HG03575 (cell line): ENCODE data around the gene MAPRE3.
"Not testable (repeated sequence)": the region's sequence is repeated elsewhere in the genome, so short reads cannot be mapped to it uniquely, and the experiment has no call there.

ENCODE experiments used
- ATAC-seq: cut with Tn5 transposase; IDR thresholded peaks from one replicate; pipeline ENCODE4 v1.9.1; 2021; ENCODE audit not compliant: unreplicated experiment, insufficient number of reproducible peaks, low FRiP score; ENCODE audit errors: extremely low read depth

The MAPRE3 gene

DNA sequence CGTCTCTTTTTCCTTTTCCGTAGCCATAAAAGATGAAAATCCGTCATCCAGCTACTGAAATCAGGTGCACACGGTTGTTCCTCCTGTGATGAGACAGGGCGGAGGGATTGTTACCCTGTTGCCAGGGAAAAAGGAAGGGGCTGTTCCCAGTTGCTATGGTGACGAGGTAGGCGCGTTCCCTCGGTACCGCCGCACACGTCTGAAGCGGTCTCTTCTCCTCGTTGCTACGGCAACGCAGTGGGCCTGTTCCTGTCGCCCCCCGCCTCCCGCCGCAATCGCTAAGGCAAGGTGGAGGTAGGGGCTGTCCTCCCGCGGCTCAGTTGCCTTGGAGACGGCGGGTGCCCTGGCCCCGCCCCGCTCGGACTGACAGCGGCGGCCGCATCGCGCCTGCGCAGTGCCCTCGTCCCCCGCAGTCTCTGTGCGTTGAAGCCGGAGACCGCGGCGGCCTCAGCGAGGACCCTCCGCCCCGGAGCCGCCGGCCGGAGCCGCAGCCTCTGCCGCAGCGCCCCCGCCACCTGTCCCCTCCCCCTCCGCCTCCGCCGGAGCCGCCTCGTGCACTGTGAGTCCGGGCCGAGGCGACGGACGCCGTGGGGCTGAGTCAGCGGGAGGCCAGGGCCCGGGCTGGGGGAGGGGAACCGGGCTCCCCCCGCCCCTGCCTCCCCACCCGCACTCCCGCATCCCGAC is at the start of gene MAPRE3:
TSS of gene MAPRE3 (plus strand) at position 394 of the 684 bp plus-strand sequence. CDS start 51,582 bp downstream, outside the sequence.
- ATAC-seq, result no peak

DNA sequence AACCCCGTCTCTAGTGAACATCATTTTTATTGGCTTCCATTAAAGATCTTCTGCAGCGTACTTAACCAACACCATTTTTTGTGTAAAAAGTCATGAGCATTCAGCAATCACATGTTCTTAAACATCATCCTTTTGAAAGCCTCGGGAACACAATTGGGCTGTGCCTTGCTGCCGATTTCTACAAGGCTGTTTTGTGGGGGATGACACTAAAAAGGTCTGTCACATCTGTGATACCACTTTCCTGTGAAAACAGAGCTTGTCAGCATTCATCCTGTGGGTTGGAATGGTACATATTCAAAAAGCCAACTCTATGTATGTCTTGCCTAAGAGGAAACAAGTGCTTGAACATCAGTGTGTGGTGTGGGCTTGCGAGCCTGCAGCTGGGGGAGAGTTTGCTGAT is 49.1 kb upstream of the MAPRE3 start:
- no peak for ATAC-seq

DNA sequence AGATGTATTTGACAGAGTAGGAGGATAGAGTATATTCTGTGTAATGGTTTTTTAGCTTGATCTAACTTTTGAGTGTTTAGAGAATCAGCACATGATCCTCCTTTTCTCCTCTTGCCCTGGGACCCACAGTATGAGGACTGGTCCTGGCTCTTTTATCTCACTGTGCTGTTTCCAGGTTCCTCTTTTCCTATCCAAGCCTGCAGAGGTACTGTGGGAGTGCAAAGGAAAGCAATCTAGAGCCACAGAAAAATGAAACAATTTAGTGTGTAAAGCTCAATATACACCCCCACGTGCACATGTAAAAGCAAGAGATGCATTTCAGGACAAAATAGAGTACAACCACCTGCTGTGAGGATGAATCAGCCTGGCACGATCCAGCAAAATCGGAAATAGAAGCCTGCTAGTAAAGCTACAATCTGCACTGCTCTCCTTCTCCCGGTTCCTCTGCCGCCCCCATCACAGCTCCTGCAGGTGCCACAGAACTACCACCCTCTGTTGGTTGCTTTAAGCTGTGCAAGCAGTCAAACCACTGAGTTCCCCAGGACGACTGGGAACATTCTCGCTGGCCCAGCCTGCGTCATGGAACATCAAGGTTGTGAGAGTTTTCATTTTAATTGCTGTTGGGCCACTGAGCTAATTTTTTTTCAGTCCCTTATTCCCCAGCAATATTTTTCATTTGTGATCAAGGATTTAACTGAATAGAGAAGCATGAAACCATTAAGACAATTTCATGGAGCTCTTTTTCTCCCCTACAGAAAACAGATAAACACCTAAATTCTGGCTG is 47.8 kb upstream of the MAPRE3 start:
- no peak for ATAC-seq

DNA sequence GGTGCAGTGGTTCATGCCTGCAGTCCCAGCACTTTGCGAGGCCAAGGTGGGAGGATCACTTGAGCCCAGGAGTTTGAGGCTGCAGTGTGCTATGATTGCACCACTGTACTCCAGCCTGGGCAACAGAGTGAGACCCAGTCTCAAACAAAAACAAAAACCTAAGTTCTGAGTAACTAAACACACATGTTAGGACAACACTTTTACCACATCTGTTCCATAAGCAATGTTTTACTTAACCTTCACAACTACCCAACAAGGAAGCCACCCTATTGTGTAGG is 47.3 kb upstream of the MAPRE3 start:
- ATAC-seq, result not testable (repeated sequence)

DNA sequence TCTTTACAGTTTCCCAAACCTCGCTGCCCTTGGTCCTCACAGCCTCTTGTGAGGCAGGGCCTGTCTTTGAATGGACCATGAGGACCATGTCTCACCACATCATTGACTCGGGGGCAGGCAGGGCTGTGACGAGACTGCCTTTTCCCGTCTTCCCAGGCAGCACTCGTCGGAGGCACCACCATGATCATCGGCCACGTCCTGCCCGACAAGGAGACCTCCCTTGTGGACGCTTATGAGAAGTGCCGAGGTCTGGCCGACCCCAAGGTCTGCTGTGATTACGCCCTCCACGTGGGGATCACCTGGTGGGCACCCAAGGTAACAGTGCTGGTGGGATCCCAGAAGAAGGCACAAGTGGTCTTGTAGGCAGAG is 45.7 kb upstream of the MAPRE3 start:
- ATAC-seq, result no peak

DNA sequence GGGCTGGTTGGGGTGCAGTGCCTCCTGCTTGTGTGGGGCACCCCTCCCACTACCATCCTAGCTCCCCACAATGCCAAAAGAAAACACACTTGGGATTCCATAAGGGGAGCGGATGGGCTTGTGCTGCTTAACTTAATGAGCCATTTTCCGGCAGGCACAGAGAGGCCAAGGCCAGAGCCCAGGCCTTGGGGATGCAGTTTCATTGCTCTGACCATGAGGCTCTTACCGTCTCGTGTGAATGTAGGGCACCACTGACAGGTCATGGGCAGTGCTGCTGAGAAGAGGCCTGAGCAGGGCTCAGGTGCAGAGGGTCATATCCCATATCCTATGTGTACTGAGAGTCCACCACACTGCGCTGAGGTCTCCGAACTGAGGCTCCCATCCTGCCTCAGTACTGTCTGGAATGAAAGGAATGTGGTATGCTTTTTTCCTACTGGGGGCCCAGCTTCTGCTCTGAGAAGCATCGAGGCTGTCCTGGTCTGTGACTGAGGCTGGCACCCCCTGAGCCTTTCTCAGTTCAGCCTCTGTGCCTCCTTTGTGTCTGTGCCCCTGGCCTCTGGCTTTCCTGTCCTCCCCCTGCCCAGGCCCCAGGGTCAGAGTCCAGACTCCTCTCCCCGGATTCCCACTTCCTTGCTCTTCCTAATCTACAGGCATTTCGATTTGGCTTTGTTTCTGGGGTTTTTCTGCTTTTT is 45.2 kb upstream of the MAPRE3 start:
- no peak for ATAC-seq

DNA sequence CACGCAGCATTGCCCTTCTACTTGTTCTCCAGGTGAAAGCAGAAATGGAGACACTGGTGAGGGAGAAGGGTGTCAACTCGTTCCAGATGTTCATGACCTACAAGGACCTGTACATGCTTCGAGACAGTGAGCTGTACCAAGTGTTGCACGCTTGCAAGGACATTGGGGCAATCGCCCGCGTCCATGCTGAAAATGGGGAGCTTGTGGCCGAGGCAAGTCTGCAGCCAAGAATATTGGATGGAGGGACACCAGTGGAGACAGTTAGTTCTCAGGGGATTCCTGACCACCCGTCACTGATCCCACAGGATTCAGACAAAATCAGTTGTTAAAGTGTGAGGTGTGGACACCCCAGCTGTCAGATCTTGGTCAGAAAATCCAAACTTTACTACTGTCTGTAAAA is 43.2 kb upstream of the MAPRE3 start:
- ATAC-seq, result no peak

DNA sequence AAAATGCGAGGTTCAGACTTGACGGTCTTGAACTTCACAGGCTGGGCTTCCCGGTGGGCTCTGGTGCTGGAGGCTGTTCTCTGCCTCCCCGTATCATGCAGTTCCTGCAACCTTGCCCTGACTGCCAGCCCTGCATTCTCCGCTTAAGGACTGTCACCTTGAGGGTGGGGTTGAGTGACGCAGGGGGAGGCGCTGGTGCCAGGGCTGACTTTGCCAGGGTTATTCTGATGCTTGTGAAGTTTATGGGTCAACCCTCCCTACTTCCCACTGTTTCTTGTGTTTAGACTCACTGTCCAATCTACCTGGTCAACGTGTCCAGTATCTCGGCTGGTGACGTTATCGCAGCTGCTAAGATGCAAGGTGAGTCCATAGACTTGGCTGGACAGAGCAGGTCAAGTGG is 37.5 kb upstream of the MAPRE3 start:
- no peak for ATAC-seq

DNA sequence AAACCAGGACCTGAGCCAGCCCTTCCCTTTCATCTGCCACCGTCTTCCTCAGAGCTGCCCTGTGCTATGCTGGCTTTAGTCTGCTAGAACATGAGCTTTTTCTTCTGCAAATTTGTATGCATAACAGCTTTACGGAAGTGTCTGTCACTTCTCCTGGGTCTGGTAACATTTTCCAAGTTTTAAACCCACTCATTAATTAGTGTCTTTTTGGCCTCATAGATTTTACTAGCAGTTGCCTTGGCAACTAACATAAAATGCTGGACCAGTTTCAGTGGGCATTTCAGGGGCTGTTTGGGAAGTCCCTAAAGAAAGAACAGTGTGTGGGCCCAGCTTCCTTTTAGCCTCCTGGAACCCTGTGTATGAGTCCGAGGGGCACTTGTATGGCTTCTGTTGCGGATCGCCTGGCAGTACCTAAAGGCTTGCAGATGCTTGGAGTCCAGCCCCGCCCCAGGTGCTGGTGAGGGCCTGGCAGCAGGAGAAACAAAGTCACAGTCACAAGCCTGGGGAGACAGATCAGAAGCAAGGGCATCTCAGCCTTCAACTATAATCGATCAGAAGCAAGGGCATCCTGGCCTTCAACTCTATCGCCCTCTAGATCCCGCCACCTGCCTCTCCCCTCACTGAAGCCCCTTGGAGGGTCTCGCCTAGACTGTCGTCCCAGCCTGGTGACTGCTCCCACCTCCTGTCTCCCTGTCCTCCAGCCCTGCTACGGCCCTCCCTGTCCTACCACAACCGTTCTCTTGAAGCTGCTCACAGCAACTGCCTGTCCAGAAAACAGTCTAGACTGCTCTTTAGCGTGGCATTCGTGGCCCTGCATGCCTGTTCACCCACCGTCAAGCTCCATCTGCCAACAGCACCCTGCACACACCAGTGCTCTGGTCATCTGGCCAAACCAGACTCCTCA is 36.8 kb upstream of the MAPRE3 start:
- no peak for ATAC-seq

DNA sequence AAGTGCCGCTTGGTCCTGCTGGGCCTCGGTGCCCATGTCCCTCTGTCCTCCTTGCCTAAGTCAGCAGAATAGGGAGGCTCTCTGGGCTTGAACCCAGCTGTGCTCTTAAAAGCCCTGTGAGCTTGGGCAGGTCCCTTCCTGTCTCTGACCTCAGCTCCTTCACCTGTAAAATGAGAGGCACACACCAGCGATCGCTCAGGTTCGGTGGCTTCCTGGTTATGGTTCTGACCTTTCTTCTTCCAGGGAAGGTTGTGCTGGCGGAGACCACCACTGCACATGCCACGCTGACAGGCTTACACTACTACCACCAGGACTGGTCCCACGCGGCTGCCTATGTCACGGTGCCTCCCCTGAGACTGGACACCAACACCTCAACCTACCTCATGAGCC is 36.1 kb upstream of the MAPRE3 start:
- no peak for ATAC-seq

DNA sequence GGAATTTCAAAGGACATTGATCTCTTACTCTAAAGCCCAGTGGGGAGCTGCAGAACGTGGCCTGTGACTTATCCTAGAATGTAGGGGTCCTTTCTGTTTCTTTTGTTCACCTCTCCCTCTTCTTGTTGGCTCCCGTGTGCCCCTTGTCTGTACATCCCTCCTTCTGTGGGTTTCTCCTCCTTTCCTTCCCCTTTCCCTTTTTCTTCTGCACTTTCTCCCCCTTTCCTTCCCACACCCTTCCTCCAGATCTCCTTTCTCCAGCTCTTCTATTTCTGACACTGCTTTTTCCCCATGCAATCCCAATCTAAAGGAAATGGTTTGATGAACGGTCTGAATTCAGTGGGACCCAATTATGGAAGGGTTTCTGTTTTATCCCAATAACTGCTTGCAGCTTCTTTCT is 35.5 kb upstream of the MAPRE3 start:
- ATAC-seq, result no peak

DNA sequence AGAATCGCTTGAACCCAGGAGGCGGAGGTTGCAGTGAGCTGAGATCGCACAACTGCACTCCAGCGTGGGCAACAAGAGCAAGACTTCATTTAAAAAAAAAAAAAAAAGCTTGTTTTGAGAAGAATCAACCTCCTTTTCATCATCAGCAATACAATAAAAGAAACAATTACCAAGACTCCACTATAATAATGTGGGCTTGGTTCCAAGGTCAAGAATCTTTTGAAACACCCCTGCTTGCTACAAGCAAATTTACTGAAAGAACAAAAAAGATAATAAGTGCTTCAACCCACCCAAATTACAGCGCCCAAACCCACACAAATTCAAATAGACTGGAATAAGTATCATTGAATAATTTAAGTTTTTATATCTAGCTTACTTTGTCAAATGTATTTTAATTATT is 33.6 kb upstream of the MAPRE3 start:
- ATAC-seq, result no peak

DNA sequence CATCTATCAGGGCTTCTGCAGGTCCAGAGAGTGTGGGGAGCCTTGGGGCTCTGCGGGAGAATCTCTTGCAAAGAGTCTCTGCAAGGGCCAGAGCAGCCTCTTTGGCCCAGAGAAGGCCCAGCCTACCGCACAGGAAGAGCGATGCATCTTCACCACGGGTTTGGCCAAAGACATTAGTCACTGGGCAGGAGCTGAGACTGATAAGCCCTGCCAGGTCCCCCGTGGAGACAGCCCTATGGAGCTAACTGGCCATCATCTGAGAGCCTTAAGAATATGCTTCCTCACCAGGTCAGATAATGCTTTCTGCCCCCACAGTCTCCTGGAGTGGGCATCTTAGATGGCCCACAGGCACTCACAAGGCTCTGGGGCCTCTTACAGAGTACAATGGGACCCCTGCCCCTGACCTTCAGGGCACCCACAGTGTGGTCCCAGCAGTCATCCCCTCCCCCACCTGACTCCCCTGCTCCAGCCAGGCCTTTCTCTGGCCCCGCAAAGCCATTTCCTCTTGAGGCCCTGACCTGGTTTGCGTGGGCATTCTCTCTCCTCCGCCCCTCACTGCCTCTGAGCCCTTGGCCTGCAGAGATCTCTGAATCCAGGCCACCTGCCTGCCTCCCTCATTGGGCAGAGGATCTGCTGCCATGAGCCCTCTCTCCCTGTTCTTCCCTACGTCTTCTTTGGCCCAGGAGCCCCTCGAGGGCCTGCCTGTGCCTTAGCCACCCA is 31.9 kb upstream of the MAPRE3 start:
- no peak for ATAC-seq

DNA sequence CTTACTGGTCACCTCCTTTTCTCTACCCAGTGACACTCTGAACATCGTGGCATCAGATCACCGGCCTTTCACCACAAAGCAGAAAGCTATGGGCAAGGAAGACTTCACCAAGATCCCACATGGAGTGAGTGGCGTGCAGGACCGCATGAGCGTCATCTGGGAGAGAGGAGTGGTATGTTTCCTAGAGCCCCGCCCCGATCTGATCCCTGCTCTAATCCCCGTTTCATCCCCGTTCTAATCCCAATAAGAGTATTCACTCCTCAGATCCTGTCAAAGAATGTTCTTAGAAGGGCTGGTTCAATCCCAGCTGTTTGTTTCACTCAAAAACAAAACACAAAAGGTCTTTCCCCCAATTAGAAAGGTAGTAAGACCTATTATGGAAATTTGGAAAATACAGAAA is 30.4 kb upstream of the MAPRE3 start:
- no peak for ATAC-seq

DNA sequence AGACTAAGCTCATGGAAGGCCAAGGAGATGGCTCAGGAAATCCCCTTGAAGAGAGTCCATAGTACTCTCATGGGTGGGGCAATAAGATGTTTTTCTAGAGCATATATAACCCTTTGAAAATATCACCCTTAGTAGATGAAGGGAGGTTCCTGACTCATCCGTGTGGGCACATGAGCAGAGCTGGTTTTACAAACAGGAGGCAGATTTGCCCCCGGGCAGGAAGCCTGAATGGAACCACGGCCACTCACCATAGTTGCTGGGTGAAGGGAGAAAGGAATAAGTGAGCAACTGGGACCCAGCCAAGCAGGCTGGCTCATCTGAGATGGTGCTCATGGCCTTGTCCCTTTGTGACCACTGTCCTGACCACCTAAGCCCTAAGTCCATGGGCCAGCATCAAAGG is 29.0 kb upstream of the MAPRE3 start:
- no peak for ATAC-seq

DNA sequence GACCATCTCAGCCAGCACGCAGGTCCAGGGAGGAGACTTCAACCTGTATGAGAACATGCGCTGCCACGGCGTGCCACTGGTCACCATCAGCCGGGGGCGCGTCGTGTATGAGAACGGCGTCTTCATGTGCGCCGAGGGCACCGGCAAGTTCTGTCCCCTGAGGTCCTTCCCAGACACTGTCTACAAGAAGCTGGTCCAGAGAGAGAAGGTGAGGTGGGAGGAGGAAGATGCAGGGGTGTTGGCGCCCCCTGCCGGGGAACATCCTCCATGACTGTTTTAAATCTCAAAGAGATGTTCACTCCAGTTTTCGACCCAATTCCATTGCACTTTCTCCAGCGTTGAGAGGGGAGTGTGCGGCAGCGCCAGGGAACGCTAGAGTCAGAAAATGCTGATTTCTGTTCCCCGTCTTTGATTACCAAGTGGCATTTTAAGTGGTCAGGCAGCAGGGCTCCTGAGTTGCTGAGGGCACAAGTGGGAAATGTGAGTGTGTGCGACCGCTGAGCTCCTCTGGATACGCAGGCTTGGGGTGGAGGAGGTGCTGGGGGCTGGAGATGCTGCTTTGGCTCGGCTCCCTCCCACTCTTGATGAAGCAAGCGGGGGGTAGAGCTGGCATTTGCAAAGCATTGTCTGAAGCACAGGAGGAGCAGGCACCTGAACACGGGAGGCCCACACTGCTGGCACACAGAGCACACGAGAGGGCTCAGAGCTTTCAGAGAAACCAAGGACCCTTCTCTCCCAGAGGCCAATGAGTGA is 27.7 kb upstream of the MAPRE3 start:
- no peak for ATAC-seq

DNA sequence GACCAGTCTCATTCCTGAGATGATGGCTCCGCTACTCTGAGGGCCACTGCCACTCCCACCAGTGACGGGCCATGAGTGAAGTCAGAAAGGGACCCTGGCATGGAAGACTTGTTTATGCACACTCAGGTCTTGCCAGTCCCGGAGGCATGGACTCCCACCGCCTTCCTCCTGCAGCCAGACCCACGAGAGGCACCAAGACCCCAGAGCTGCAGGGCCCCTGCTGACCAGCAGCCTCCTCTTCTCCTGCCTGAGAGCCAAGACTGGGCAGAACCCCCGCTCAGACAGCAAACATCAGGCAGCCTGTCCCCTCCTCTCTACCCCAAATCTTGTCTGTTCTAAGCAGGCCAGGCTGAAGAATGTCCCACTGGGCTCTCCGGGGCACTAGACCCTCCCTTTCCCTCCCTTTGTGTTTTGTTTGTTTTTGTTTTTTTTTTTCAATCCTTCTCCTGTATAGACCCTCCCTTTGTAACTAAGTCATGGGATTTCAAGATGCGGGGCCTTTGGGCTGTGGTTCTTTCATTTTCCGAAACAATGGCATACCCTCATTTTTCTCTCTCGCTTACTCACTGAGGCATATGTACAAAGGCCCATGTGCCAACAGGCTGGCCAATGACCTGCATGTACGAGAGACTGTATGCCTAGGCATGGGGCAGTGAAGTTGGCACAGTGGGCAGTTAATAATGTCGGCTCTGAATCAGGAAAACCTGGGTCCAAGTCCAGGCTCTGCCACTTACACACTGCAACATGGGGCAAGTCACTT is 24.3 kb upstream of the MAPRE3 start:
- ATAC-seq, result no peak
